IMR-90 (cell line): ENCODE measurements around the gene BRCA2.

Experiments
- CTCF ChIP-seq: conservative IDR thresholded peaks from 2 replicates; pipeline ENCODE4 v1.5.1; 2012; ENCODE audit warnings: mild to moderate bottlenecking, low read depth, low read length, improper control_type of control experiment
- FOS ChIP-seq: fragments of 150-350 bp; IDR thresholded peaks from 2 replicates; pipeline ENCODE4 v1.6.1; 2016; ENCODE audit warnings: low read depth, low read length
- RCOR1 ChIP-seq: IDR thresholded peaks from 2 replicates; pipeline ENCODE4 v1.6.1; 2012; ENCODE audit warnings: mild to moderate bottlenecking, low read length, improper control_type of control experiment; ENCODE audit not compliant: insufficient replicate concordance

- no peak for TF ChIP-seq FOS
- TF ChIP-seq RCOR1, result no peak
- TF ChIP-seq CTCF, result no peak
These were observed 114.9 kb downstream of the BRCA2 start for GRCh38 chr13:32430018-32430747.
